ENCODE results near the gene PHKA1.
"Not testable (repeated sequence)": the region's sequence is repeated elsewhere in the genome, so short reads cannot be mapped to it uniquely, and the experiment has no call there.

The PHKA1 gene

GRCh38 chrX:72663737-72664136, 50.4 kb downstream of the PHKA1 start:
- no peak for DNase-seq

DNA sequence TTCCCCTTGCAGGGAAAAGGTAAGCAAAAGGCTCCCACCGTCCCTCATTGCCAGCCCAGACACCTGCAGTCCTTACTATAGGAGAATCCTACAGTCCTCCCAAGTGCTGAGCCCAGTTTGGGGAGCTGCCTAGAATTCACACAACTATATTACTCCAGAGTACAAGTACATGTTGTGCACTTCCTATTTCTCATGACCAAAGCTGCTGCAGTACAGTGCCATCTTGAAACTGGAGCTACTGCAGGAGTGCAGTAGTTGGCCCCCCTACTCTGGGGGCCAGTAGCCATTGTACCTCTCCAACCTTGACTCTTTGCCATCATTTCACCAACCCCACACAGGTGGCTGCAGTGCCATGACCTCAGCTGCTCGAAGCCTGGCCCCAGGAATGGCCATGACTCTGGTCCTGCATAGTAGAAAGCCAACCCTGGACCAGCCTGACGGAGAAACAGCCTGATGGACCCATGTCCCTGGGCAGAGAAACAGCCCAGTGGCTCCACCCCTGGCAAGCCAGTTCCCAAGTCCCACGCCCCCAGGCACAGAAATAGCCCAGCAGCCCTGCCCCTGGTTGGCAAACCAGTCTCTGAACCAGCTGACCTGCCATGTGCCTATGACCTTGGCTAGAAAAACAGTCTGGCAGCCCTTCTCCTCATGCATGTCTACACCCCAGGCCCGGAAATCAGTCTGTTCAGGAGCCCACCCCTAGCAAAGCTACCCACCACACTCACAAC, 51.9 kb downstream of the PHKA1 start:
- DNase-seq, result no peak

- DNase-seq, result no peak
Observed at GRCh38 chrX:72659723-72660122, 54.4 kb downstream of the PHKA1 start.

- DNase-seq, result peak; percentile 68
Observed at GRCh38 chrX:72652082-72652481, 62.0 kb downstream of the PHKA1 start.

GRCh38 chrX:72644946-72645345, 69.2 kb downstream of the PHKA1 start:
- DNase-seq, result peak; percentile 95

- DNase-seq, result no peak
Observed at GRCh38 chrX:72641611-72642010, 72.5 kb downstream of the PHKA1 start.

DNA sequence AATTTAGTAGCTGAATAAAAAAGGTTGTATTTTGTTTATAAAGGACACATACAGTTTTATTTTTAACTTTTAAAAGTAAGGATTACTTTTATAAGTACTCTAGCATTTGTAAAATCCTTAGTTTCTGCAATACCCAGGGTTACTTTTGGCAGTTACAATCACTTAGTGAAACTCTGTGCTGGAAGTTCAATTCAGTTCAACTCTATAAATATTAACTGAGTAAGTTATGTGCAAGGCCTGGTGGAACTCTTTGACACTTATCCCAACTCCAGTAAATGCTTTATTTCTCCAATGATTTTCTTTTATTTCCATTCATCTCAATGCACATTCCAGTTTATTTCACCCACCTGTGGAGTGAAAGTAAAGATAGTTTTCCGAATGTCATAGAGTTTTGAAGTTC, 78.2 kb downstream of the PHKA1 start:
- no peak for DNase-seq

GRCh38 chrX:72634331-72634730, 79.8 kb downstream of the PHKA1 start:
- no peak for DNase-seq

GRCh38 chrX:72630185-72630584, 83.9 kb downstream of the PHKA1 start:
- no peak for DNase-seq

GRCh38 chrX:72624194-72624593, 89.9 kb downstream of the PHKA1 start:
- no peak for DNase-seq

GRCh38 chrX:72621625-72622485, 92.3 kb downstream of the PHKA1 start:
- no peak for DNase-seq

DNA sequence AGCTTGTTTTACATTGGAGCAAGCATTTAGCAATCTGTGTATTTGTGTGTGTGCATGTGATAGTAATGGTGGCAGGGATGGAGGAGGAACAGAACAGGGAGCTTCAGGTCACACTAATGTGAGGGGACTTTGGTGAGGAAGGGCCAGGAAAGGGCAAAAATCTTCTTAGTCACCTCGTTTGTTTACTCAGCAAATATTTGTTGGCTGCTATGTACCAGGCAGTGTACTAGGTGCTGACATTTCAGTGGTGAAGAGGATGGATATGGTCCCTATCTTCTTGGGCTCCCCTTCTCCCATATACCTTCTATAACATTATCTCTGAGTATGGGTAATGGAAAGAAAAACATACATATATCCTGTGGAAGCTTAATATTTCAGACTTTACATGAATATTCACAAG, 92.9 kb downstream of the PHKA1 start:
- DNase-seq, result no peak

DNA sequence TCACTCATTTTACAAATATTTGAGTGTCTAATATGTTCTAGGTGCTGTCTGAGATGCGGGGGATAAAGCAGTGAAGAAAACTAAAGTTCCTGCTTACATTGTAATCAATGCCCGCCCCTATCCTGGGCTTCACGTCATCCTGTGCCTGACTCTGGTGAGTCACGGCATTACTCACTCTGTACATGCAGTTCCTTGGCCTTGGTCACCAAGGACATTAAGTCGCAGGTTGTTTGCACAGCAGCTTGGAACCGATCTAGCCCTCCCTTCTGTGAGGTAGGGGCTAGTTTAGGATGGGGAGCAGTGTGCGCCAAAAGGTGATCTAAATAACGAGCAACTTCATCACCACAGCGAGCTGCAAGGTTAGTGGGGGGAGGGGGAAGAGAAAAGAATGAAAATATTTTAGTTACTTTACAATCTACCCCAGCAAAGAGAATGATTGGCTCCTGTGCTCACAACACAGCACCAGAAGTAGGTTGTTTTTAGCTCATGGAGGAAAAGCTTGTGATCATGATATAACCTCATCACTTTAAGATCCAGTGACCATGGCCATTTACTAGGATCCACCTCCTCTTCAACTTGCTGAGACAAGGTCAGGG, 93.5 kb downstream of the PHKA1 start:
- DNase-seq, result no peak

DNA sequence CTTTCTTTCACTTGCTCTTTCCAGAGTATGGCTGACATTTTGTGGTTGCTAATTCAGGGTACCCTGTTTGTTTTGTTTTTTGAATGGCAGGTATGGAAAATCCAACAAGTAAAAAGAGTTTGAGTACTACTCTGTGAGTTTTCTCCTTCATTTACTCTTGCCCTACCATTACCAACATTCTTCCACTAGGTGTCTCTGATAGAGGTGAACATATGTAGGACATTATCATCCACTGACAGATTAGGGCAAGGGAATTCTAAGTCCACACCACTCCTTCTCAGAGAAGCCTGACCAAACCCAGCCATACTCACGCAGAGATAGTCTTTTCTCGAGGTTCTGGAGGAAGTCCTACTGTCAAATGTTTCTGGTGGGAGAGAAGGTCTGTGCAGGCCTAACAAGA, 104.8 kb downstream of the PHKA1 start:
- DNase-seq, result peak; percentile 31

DNA sequence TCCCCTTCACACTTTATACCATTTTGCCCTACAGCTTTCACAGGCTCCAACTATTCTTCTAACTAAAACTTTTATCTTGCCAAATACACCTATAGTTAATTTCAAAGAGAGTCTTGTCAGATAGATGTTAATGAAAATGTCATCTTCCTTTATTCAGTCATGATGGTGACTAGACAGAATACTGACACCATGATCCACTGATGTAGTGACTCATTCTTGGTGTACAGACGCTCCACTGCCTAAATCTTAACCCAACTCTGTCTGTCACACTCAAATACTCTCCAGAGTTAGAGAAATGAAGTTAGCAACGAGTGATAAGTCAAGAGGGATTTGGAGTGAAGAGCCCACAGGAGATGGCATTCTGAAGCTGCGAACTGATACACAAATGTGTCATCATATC, 109.4 kb downstream of the PHKA1 start:
- DNase-seq, result no peak

DNA sequence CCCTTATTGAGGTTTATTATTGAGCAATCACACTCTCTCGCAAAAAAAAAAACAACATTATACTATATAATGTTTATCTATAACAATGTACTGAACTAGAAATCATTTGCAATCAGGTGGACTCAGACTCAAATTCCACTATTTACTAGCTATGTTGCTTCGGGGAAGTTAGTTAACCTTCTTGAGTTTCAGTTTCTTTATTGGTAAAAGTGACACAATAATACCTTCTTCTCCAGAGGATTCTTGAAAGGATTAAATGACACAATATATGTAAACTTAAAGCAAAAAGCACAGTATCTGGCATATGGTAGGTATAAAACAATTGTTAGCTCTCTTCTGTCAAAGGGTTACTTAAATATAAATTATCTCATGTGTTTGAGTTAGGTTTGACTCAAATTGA, 110.0 kb downstream of the PHKA1 start:
- no peak for DNase-seq

GRCh38 chrX:72591038-72591437, 123.1 kb downstream of the PHKA1 start:
- not testable (repeated sequence) for DNase-seq

DNA sequence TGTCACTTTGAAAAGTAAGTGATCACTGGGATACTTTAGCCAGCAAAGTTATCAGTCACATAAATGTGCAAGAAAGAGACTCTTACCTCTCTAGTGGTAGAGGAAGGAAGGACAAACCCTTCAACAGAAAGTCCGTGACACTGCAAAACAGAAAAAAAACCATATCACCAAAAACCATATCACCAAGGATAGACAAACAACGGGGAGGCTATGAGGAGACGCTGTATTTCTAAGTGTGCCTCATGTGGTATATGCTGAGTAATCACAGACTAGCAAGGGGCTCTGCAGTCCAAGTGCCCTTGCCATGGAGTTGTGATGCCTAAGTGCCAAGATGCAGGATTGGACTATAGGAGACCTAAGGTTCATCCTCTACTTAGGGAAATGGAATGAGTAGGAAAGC, 129.9 kb downstream of the PHKA1 start:
- DNase-seq, result no peak

- DNase-seq, result no peak
Observed at GRCh38 chrX:72576141-72576894, 137.8 kb downstream of the PHKA1 start.

DNA sequence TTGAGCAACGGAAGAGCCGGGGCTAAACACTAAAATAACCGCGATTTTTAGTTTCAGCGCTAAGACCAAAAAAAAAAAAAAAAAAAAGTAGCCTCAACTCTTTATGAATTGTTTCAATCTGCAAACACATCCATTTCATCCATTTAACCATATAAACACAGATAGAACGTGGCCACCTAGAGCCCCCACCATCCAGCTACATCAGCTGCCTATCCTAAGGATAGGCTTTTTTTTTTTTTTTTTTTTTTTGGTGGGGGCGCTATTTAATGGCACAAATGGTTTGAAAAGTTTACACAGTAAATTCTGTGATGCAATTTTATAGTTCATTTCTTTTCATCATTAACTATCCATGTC, 141.0 kb downstream of the PHKA1 start:
- DNase-seq, result no peak

GRCh38 chrX:72572248-72573157, 141.6 kb downstream of the PHKA1 start, which contains the start of gene HDAC8:
Gene HDAC8, minus strand, starts transcription at chrX:72572843. Its CDS starts 82 bp downstream, at chrX:72572761.
- DNase-seq, result peak; percentile 85

DNA sequence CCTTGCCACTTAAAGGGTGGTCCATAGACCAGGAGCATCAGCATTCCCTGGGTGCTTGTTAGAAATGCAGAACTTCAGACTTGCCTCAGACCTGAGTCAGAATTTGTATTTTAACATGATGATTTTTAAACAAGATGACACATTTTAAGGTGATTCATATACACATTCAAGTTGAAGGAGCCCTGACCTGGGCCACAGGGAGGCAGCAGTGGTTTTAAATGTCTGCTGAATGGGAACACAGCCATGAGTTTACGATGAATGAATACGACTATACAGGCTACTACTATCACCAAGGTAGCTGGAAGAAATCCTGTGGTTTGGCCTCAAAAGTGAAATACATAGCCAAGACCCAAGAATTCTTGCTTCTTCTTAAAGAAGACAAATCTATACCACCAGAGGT, 144.3 kb downstream of the PHKA1 start:
- DNase-seq, result no peak

All from NCI-H82 (cell line).